LNCaP clone FGC (cell line): ENCODE results near the gene ZC3H8.

Experiments
- DNase-seq: peaks from one replicate; pipeline ENCODE4 v3.0.0-alpha.2; 2011; ENCODE audit warnings: low read depth
- H3K4me3 ChIP-seq: 2 replicates; pipeline ENCODE4 v1.5.1; 2011; ENCODE audit warnings: mild to moderate bottlenecking, low read depth, low read length, control low read depth
- TF ChIP-seq, protein P1 (sequence below): IDR thresholded peaks from 2 replicates; pipeline ENCODE4 v1.5.1; 2012; ENCODE audit warnings: mild to moderate bottlenecking; ENCODE audit not compliant: control insufficient read depth, insufficient read depth; ENCODE audit errors: extremely low read depth

ZC3H8 gene

DNA sequence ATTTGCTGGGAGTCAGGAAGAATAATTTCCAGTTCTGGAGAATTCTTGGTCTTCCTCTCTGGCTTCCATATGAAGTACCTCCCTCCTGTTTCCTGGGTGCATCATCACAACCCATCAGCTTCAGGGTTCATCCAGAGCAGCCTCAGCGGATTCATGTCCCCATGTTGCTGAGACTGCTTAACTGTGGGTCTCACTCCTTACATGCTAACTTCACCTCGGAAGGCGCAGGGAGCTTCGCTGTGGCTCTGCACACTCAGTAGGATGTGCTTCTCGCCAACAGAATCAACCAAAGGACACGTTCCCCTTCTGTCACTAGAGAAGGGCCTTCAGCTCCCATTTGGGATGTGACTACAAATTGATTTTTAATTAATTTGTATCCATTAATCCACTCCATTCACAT, 92.5 kb downstream of the ZC3H8 start:
- DNase-seq, result no peak
- no peak overlapping the region for H3K4me3 ChIP-seq
- TF ChIP-seq, protein P1, sequence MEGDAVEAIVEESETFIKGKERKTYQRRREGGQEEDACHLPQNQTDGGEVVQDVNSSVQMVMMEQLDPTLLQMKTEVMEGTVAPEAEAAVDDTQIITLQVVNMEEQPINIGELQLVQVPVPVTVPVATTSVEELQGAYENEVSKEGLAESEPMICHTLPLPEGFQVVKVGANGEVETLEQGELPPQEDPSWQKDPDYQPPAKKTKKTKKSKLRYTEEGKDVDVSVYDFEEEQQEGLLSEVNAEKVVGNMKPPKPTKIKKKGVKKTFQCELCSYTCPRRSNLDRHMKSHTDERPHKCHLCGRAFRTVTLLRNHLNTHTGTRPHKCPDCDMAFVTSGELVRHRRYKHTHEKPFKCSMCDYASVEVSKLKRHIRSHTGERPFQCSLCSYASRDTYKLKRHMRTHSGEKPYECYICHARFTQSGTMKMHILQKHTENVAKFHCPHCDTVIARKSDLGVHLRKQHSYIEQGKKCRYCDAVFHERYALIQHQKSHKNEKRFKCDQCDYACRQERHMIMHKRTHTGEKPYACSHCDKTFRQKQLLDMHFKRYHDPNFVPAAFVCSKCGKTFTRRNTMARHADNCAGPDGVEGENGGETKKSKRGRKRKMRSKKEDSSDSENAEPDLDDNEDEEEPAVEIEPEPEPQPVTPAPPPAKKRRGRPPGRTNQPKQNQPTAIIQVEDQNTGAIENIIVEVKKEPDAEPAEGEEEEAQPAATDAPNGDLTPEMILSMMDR, result no peak
